Activated T-helper 2 cell treated with anti-CD3 and anti-CD28 coated beads, Interferon-gamma antibody, Interleukin-2, Interleukin-4, amounts not matched to agents 10 μg/mL and 5 μg/mL and 100 μg/mL, durations not matched to agents 14 hours and 24 hours and 36 hours (primary cell): ENCODE data around the gene NAALADL2. TPM values are rescaled to one million over a fixed set of nuclear protein-coding genes. Genes with fewer than 3 reads are reported as not detected.
"Not testable (repeated sequence)": the region's sequence is repeated elsewhere in the genome, so short reads cannot be mapped to it uniquely, and the experiment has no call there.

ENCODE experiments used
- DNase-seq: peaks from one replicate; pipeline ENCODE4 v3.0.0; 2021; ENCODE audit warnings: low spot score
- H3K27ac Mint-ChIP-seq: one replicate; pipeline ENCODE4 v1.8.0; 2021; ENCODE audit warnings: mixed read lengths
- H3K27me3 Mint-ChIP-seq: one replicate; pipeline ENCODE4 v1.8.0; 2021; ENCODE audit warnings: low read depth, mixed read lengths
- H3K36me3 Mint-ChIP-seq: one replicate; pipeline ENCODE4 v1.8.0; 2021; ENCODE audit warnings: low read depth, mixed read lengths
- H3K4me1 Mint-ChIP-seq: one replicate; pipeline ENCODE4 v1.8.0; 2021; ENCODE audit warnings: low read depth, mixed read lengths
- H3K4me3 Mint-ChIP-seq: one replicate; pipeline ENCODE4 v1.8.0; 2021; ENCODE audit warnings: low read depth, mild to moderate bottlenecking, moderate library complexity, mixed read lengths
- H3K9me3 Mint-ChIP-seq: one replicate; pipeline ENCODE4 v1.8.0; 2021; ENCODE audit warnings: mixed read lengths
- intact Hi-C: fragments of 100-400 bp; cut with micrococcal nuclease; formaldehyde crosslinking; loops from one replicate; pipeline ENCODE4 v1.15.1; 2023
- total RNA-seq: library from RNA; stranded (reverse); gene quantifications from 2 replicates; pipeline ENCODE4 v1.2.3, GENCODE V29; 2022

The NAALADL2 gene
- total RNA-seq, 1 donor from 2014 or later, result not detected

DNA sequence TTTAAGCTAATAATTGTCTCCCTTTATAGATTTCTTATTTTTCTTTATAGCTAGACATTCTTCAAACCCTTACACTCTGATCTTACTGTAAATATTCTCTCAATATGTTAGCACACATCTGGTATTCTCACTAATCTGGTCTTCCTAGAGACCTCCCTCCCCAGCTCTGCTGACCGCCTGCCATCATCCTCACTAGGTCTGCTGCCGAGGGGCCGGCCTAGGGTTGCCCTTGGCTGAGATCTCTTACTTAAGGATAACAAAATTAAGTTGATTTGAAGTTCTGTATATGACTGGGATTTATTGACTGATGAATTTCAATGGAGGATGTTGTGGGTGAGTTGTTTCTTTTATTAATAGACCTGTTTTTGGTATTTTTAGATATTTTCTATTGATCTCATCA, 586.6 kb downstream of the NAALADL2 start:
- Mint-ChIP-seq H3K4me3 (no peak overlapping the region), H3K27ac (no peak overlapping the region), H3K9me3 (peaks cover 19% of the 10 kb centered on the region), H3K27me3 (no peaks in the 10 kb centered on the region), H3K4me1 (no peaks in the 10 kb centered on the region), H3K36me3 (no peaks in the 10 kb centered on the region)
- intact Hi-C loops, result no loop called here
- DNase-seq, result no peak

GRCh38 chr3:175447521-175447920, 588.4 kb downstream of the NAALADL2 start:
- no peak overlapping the region for H3K4me3 Mint-ChIP-seq
- peaks cover 16% of the 10 kb centered on the region for H3K9me3 Mint-ChIP-seq
- H3K27me3 Mint-ChIP-seq, result no peaks in the 10 kb centered on the region
- no peaks in the 10 kb centered on the region for H3K4me1 Mint-ChIP-seq
- no peak overlapping the region for H3K27ac Mint-ChIP-seq
- DNase-seq, result no peak
- no peaks in the 10 kb centered on the region for H3K36me3 Mint-ChIP-seq
- intact Hi-C loops, result no loop called here

- H3K9me3 Mint-ChIP-seq, result no peaks in the 10 kb centered on the region
- H3K4me1 Mint-ChIP-seq, result no peaks in the 10 kb centered on the region
- H3K4me3 Mint-ChIP-seq, result no peak overlapping the region
- intact Hi-C loops, result no loop called here
- no peaks in the 10 kb centered on the region for H3K36me3 Mint-ChIP-seq
- no peak overlapping the region for H3K27ac Mint-ChIP-seq
- no peak for DNase-seq
- H3K27me3 Mint-ChIP-seq, result no peaks in the 10 kb centered on the region
These were observed 594.2 kb downstream of the NAALADL2 start for GRCh38 chr3:175453361-175453760.

- H3K36me3 Mint-ChIP-seq, result no peaks in the 10 kb centered on the region
- intact Hi-C loops, result no loop called here
- H3K4me3 Mint-ChIP-seq, result no peak overlapping the region
- H3K27ac Mint-ChIP-seq, result no peak overlapping the region
- no peak for DNase-seq
- peaks cover 14% of the 10 kb centered on the region for H3K9me3 Mint-ChIP-seq
- H3K4me1 Mint-ChIP-seq, result no peaks in the 10 kb centered on the region
- no peaks in the 10 kb centered on the region for H3K27me3 Mint-ChIP-seq
These were observed 597.3 kb downstream of the NAALADL2 start for GRCh38 chr3:175456466-175456865.

DNA sequence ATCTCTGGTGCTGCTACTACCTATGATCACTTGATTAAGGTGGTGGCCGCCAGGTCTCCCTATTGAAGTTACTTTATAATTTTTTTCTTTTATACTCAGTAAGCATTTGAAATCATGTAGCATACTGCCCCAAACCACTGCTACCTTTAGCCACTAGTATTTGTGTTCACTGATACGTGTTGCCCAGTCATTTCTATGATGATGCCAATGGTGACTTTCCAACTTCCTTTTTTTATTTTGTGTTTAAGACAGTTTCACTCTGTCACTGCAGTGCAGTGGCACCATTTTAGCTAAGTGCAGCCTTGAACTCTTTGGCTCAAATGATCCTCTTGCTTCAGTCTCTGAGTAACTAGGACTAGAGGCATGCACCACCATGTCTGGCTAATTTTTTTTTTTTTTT, 598.2 kb downstream of the NAALADL2 start:
- intact Hi-C loops, result no loop called here
- Mint-ChIP-seq H3K4me1 (no peaks in the 10 kb centered on the region), H3K27me3 (no peaks in the 10 kb centered on the region), H3K27ac (no peak overlapping the region), H3K4me3 (no peak overlapping the region), H3K9me3 (peaks cover 19% of the 10 kb centered on the region), H3K36me3 (no peaks in the 10 kb centered on the region)
- no peak for DNase-seq

DNA sequence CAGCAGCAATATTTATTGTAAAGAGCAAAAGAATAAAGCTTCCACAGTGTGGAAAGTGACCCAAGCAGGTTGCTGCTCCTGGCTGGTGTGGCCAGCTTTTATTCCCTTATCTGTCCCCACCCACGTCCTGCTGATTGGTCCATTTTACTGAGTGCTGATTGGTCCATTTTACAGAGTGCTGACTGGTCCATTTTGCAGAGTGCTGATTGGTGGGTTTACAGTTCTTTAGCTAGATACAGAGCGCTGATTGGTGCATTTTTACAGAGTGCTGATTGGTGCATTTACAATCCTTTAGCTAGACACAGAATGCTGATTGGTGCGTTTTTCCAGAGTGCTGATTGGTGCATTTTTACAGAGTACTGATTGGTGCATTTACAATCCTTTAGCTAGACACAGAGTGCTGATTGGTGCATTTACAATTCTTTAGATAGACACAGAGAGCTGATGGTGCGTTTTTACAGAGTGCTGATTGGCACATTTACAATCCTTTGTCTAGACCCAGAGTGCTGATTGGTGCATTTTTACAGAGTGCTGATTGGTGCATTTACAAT, 601.8 kb downstream of the NAALADL2 start:
- intact Hi-C loops, DNase-seq, H3K27ac Mint-ChIP-seq, H3K27me3 Mint-ChIP-seq, H3K4me1 Mint-ChIP-seq, H3K36me3 Mint-ChIP-seq, H3K4me3 Mint-ChIP-seq: not testable (repeated sequence)
- H3K9me3 Mint-ChIP-seq, result peaks cover 19% of the 10 kb centered on the region

GRCh38 chr3:175464362-175464761, 605.2 kb downstream of the NAALADL2 start:
- Mint-ChIP-seq H3K9me3 (peaks cover 16% of the 10 kb centered on the region), H3K27me3 (no peaks in the 10 kb centered on the region), H3K27ac (no peak overlapping the region), H3K4me3 (no peak overlapping the region), H3K36me3 (no peaks in the 10 kb centered on the region), H3K4me1 (no peaks in the 10 kb centered on the region)
- DNase-seq, result no peak
- intact Hi-C loops, result no loop called here

DNA sequence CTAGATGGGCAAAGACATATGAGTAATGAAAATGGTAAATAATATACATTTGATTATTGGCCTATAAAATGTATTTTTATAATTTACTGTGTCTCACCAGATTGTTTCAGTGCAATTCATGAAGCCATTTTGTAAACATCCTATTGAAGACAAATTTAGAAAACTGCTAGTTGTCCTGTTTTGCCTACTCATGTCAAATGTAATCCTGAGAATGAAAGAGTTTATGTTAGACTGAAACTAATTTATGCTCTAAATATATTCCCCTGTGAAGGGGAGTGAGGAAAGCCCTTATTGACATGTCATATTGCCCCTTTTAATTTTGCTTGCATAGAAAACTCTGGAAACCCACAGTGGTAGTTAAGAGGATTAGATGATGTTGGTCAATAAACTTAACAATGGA, 610.0 kb downstream of the NAALADL2 start:
- Mint-ChIP-seq H3K27ac (no peak overlapping the region), H3K36me3 (no peaks in the 10 kb centered on the region), H3K4me1 (no peaks in the 10 kb centered on the region), H3K9me3 (no peaks in the 10 kb centered on the region), H3K27me3 (no peaks in the 10 kb centered on the region), H3K4me3 (no peak overlapping the region)
- intact Hi-C loops, result no loop called here
- DNase-seq, result no peak

- H3K27me3 Mint-ChIP-seq, result no peaks in the 10 kb centered on the region
- no peaks in the 10 kb centered on the region for H3K4me1 Mint-ChIP-seq
- no peaks in the 10 kb centered on the region for H3K36me3 Mint-ChIP-seq
- no peak overlapping the region for H3K27ac Mint-ChIP-seq
- intact Hi-C loops, result no loop called here
- DNase-seq, result no peak
- H3K4me3 Mint-ChIP-seq, result no peak overlapping the region
- no peaks in the 10 kb centered on the region for H3K9me3 Mint-ChIP-seq
These were observed 616.6 kb downstream of the NAALADL2 start for GRCh38 chr3:175475765-175476164.

DNA sequence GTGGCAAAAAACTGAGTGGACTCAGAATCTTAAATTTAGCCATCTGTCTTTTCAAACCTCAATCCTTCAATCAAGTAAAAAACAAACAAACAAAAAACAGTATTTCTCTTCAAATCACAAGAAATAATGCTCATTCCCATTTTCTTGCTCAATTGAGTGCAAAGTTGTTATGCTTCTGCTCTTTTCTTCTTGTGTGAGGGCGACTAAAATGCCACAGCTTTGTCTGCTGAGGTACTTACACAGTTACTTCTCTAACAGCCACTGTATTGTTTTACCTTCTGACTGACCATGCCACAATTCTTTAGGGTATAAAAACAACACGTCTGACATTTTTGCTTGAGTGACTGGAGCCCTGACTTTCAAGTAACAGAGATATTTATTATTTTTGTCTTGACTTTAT, 617.4 kb downstream of the NAALADL2 start:
- intact Hi-C loops, result no loop called here
- Mint-ChIP-seq H3K4me1 (no peaks in the 10 kb centered on the region), H3K9me3 (no peaks in the 10 kb centered on the region), H3K4me3 (no peak overlapping the region), H3K36me3 (no peaks in the 10 kb centered on the region), H3K27me3 (no peaks in the 10 kb centered on the region), H3K27ac (no peak overlapping the region)
- DNase-seq, result no peak

GRCh38 chr3:175477651-175478224, 618.6 kb downstream of the NAALADL2 start:
- H3K27ac Mint-ChIP-seq, result no peak overlapping the region
- no peak overlapping the region for H3K4me3 Mint-ChIP-seq
- H3K27me3 Mint-ChIP-seq, result no peaks in the 10 kb centered on the region
- no peaks in the 10 kb centered on the region for H3K4me1 Mint-ChIP-seq
- no peaks in the 10 kb centered on the region for H3K9me3 Mint-ChIP-seq
- DNase-seq, result no peak
- no peaks in the 10 kb centered on the region for H3K36me3 Mint-ChIP-seq
- intact Hi-C loops, result no loop called here

DNA sequence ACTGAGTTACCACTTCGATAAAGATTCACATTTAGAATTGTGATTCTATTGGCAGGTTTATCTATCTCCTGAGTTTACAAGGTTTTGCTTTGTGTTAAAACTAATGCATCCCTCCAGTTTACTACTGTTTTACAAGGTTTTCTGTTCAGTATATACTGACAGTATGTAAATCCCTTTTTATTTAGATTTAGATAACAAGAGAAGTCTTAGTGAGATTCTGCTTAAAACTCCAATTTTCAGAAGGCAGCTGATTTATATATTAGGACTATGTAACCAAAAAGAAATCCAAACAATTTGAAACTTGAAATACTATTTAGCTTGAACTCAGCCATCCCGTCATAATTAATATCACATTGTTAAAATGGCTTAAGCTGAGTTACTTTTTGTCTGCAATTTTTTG, 619.2 kb downstream of the NAALADL2 start:
- no peaks in the 10 kb centered on the region for H3K27me3 Mint-ChIP-seq
- intact Hi-C loops, result no loop called here
- no peak overlapping the region for H3K27ac Mint-ChIP-seq
- H3K36me3 Mint-ChIP-seq, result no peaks in the 10 kb centered on the region
- H3K4me1 Mint-ChIP-seq, result no peaks in the 10 kb centered on the region
- DNase-seq, result no peak
- no peak overlapping the region for H3K4me3 Mint-ChIP-seq
- no peaks in the 10 kb centered on the region for H3K9me3 Mint-ChIP-seq

DNA sequence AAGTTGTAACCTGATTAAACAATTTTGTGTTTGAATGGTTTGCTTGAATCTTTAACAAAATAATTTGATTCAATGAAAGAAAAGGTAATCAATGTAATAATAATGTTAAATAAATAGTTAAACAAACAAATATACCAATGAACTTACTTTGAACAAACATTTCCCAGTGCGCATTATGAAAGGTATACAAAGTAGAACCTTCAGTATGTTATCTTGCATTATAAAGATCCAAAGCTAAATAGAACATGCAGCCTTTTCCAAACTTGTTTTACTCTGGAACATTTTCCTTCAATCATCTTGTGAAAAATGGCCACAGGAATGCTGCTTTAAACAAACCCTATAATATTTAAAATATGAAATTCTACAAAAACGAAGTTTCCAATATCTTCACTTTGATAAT, 620.0 kb downstream of the NAALADL2 start:
- intact Hi-C loops, result no loop called here
- Mint-ChIP-seq H3K4me1 (no peaks in the 10 kb centered on the region), H3K4me3 (no peak overlapping the region), H3K9me3 (no peaks in the 10 kb centered on the region), H3K27ac (no peak overlapping the region), H3K36me3 (no peaks in the 10 kb centered on the region), H3K27me3 (no peaks in the 10 kb centered on the region)
- DNase-seq, result no peak

DNA sequence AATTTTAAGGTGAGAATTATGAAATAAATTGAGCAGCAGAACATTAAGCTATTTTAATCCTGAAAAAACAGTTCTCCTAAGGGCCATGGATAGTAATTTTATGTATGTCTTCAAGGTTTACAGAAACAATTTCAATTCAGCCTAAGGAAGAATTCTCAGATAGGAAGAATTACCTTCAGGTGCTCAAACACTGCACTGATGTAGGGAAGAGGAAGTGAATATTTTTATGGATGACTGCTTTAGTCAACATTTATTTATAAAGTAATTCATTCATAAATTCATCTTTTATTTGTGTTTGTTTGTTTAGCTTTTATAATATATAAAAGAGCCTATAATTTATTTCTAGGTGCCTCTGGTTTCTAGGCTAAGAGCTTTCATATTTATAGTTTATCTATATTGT, 620.7 kb downstream of the NAALADL2 start:
- DNase-seq, result no peak
- Mint-ChIP-seq H3K4me3 (no peak overlapping the region), H3K4me1 (no peaks in the 10 kb centered on the region), H3K27ac (no peak overlapping the region), H3K36me3 (no peaks in the 10 kb centered on the region), H3K27me3 (no peaks in the 10 kb centered on the region), H3K9me3 (no peaks in the 10 kb centered on the region)
- intact Hi-C loops, result no loop called here
